SJCRH30 (cell line): ENCODE measurements around the gene EXOC6B. TPM values are rescaled to one million over a fixed set of nuclear protein-coding genes. Genes with fewer than 3 reads are reported as not detected.
A peak's percentile ranks its signal among the peaks of the same experiment; 100 is the strongest.
"Not testable (repeated sequence)": the region's sequence is repeated elsewhere in the genome, so short reads cannot be mapped to it uniquely, and the experiment has no call there.

ENCODE experiments used
- DNase-seq, 2 experiments: peaks; one replicate each; pipeline ENCODE4 v3.0.0-alpha.2; 2015 to 2020
- H3K27ac ChIP-seq: fragments of 250-450 bp; sonication (Bioruptor Pico); 2 replicates; pipeline ENCODE4 v1.5.1; 2020; ENCODE audit warnings: mild to moderate bottlenecking, moderate library complexity
- H3K27me3 ChIP-seq: fragments of 250-450 bp; sonication (Bioruptor Pico); 2 replicates; pipeline ENCODE4 v1.5.1; 2020; ENCODE audit warnings: mild to moderate bottlenecking, moderate library complexity
- H3K36me3 ChIP-seq: fragments of 250-450 bp; sonication (Bioruptor Pico); 2 replicates; pipeline ENCODE4 v1.5.1; 2020; ENCODE audit warnings: mild to moderate bottlenecking, moderate library complexity
- H3K4me1 ChIP-seq: fragments of 250-450 bp; sonication (Bioruptor Pico); 2 replicates; pipeline ENCODE4 v1.5.1; 2020; ENCODE audit warnings: mild to moderate bottlenecking, moderate library complexity
- H3K4me3 ChIP-seq: fragments of 250-450 bp; sonication (Bioruptor Pico); 2 replicates; pipeline ENCODE4 v1.5.1; 2020; ENCODE audit warnings: mild to moderate bottlenecking, moderate library complexity
- H3K9me3 ChIP-seq: fragments of 250-450 bp; sonication (Bioruptor Pico); replicated peaks from 2 replicates; pipeline ENCODE4 v1.5.1; 2020; ENCODE audit warnings: mild to moderate bottlenecking, moderate library complexity
- total RNA-seq: library from RNA; depleted of rRNA; stranded (reverse); fragments of >200 nt; shearing (Covaris generic); gene quantifications from 2 replicates; pipeline ENCODE4 v1.2.3, GENCODE V29; 2014

EXOC6B gene
- total RNA-seq, 1 experiment from 2014 or later: 24.8 TPM

DNA sequence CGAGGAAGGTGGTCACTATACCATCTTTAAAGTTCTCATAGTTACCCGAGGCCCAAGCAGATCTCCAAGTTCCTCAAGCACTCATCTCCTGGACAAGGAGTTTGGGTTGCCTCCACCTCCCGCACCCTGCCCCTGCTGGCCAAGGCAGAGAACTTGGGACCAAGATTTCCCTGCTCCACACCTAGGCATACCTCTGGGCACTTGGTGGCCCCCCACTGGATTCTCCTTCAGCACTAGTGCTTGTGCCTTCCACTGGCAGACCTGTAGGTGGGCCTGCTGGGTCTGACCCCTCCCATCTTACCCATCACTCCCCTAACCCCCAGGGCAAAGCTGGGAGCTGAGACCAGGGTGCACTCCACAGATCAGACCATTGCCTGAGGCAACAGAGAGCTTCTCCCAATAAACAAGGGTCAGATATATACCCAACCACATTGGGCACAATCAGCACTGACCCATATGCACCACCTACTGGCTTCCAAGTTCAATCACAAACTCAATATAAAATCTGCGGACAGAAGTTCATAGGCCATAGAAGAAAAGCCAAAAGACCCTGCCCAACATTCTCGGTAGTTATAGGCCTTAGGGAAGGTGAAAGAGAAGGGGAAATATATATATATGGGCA lies 244.2 kb downstream of the EXOC6B start:
- H3K36me3 ChIP-seq: no peaks in the 10 kb centered on the region
- no peak overlapping the region for H3K4me3 ChIP-seq
- peak; percentile 2 to 10 for DNase-seq
- H3K27me3 ChIP-seq: no peaks in the 10 kb centered on the region
- no peaks in the 10 kb centered on the region for H3K9me3 ChIP-seq
- H3K27ac ChIP-seq: no peak overlapping the region
- H3K4me1 ChIP-seq: peaks cover 2% of the 10 kb centered on the region; the same call in 1 of the 2 replicates

DNA sequence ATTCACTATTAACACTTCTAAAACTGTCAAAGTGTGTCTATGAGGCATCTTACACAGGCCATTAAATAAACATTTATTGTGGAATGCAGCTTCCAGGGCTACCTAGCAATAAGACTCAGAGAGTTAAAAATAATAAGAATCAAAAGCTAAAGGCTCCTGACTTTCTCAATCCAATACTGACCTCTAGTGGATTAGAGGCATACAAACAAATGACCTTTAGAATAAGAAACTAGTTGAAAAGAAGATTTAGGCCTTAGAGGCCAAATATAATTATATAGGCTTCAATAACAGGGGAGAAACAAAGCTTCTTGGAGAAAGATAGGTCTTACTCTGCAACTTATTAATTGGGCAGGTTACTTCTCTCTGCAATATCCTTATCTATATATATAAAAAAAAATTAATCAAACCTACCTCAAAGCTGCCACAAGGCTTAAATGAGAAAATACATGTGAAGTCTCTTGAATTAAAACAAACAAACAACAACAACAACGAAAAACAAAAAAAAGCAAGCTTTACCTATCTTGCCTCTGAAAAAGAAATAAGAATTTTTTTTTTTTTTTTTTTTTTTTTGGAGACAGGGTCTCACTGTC lies 246.1 kb downstream of the EXOC6B start:
- Histone ChIP-seq H3K36me3 (no peaks in the 10 kb centered on the region), H3K9me3 (no peaks in the 10 kb centered on the region), H3K4me1 (peaks cover 11% of the 10 kb centered on the region), H3K27me3 (no peaks in the 10 kb centered on the region), H3K27ac (no peak overlapping the region), H3K4me3 (no peak overlapping the region)
- peak in 1 of 2 experiments; percentile 73 for DNase-seq

- DNase-seq: no peak
- no peak overlapping the region for H3K27ac ChIP-seq
- H3K27me3 ChIP-seq: no peaks in the 10 kb centered on the region
- no peaks in the 10 kb centered on the region for H3K9me3 ChIP-seq
- peaks cover 11% of the 10 kb centered on the region for H3K4me1 ChIP-seq
- H3K4me3 ChIP-seq: no peak overlapping the region
- no peaks in the 10 kb centered on the region for H3K36me3 ChIP-seq
Measured at GRCh38 chr2:72576861-72577260, 249.0 kb downstream of the EXOC6B start.

GRCh38 chr2:72576459-72576858 lies 249.4 kb downstream of the EXOC6B start:
- H3K9me3 ChIP-seq: no peaks in the 10 kb centered on the region
- DNase-seq: peak in 1 of 2 experiments; percentile 33
- H3K4me3 ChIP-seq: no peak overlapping the region
- no peaks in the 10 kb centered on the region for H3K36me3 ChIP-seq
- H3K27me3 ChIP-seq: no peaks in the 10 kb centered on the region
- H3K27ac ChIP-seq: no peak overlapping the region
- H3K4me1 ChIP-seq: peaks cover 11% of the 10 kb centered on the region

DNA sequence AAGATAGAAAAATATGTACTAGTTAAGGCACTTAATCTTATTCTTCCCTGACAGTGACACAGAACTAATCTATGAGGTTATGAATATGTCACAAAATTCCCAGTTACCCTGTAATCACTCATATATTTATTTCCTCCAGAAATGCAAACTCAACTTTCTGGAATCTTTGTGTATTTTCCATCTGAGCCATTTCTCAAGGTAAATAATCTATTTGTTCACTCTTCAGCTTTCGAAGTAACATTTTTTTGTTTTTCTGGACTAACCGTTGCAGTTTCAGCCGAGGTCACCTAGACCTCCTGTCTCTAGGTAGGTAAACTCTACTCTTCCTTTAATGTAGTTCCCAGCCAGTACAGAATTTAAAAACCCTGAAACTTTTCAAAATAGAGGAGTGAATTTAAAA lies 250.9 kb downstream of the EXOC6B start:
- H3K4me3 ChIP-seq: no peak overlapping the region
- no peak overlapping the region for H3K27ac ChIP-seq
- H3K4me1 ChIP-seq: peaks cover 11% of the 10 kb centered on the region
- H3K36me3 ChIP-seq: no peaks in the 10 kb centered on the region
- no peak for DNase-seq
- no peaks in the 10 kb centered on the region for H3K27me3 ChIP-seq
- H3K9me3 ChIP-seq: no peaks in the 10 kb centered on the region

GRCh38 chr2:72573232-72573631 lies 252.6 kb downstream of the EXOC6B start:
- Histone ChIP-seq H3K36me3 (no peaks in the 10 kb centered on the region), H3K4me1 (peaks cover 11% of the 10 kb centered on the region), H3K27ac (no peak overlapping the region), H3K27me3 (no peaks in the 10 kb centered on the region), H3K4me3 (no peak overlapping the region), H3K9me3 (no peaks in the 10 kb centered on the region)
- no peak for DNase-seq

- Histone ChIP-seq H3K4me3 (no peak overlapping the region), H3K27ac (no peak overlapping the region), H3K9me3 (no peaks in the 10 kb centered on the region), H3K4me1 (peaks cover 11% of the 10 kb centered on the region), H3K27me3 (no peaks in the 10 kb centered on the region), H3K36me3 (no peaks in the 10 kb centered on the region)
- no peak for DNase-seq
Measured at GRCh38 chr2:72572501-72572900, 253.3 kb downstream of the EXOC6B start.

GRCh38 chr2:72570413-72570812 lies 255.4 kb downstream of the EXOC6B start:
- Histone ChIP-seq H3K4me1 (no peaks in the 10 kb centered on the region), H3K27ac (no peak overlapping the region)
- DNase-seq: no peak

GRCh38 chr2:72562451-72563153 lies 263.2 kb downstream of the EXOC6B start:
- Histone ChIP-seq H3K36me3 (no peaks in the 10 kb centered on the region), H3K9me3 (no peaks in the 10 kb centered on the region), H3K4me1 (peaks cover 15% of the 10 kb centered on the region), H3K27me3 (no peaks in the 10 kb centered on the region), H3K27ac (no peak overlapping the region), H3K4me3 (no peak overlapping the region)
- DNase-seq: peak in 1 of 2 experiments; percentile 42

More at GRCh38 chr2:72570413-72570812, 255.4 kb downstream of the EXOC6B start:
- no peak overlapping the region for H3K4me3 ChIP-seq
- no peaks in the 10 kb centered on the region for H3K36me3 ChIP-seq
- H3K9me3 ChIP-seq: no peaks in the 10 kb centered on the region
- no peaks in the 10 kb centered on the region for H3K27me3 ChIP-seq

DNA sequence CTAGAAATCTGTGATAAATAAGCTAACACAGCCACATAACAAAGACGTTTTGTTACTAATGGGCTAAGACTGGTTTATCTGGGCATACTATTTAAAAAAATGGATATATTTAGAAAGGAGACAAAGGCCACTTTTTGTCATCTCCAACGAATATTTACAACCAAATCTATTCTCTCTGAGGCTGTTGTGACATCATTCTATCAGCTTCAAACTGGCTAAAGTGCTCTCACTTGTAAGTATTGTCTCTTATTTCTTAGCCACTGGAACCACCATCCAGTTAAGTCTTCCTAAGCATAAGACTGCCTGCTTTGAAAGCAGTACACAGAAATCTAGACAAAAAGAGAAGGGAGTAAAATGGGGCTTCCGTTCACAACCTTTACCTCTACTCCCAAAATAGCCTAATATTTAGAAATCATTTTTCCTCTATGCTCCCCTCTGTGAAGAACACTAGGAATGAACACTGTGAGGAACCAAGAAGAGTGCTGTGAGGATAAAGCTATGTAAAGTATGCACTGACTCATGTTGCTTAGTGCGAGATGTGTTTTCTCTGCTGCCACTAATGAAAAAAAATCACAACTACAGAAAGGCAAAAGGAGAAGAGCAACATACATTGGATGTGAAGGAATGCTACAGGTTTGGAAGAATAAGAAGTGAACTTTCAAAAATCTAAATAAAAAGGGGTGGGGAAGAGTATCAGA lies 264.1 kb downstream of the EXOC6B start:
- H3K4me3 ChIP-seq: no peak overlapping the region
- no peaks in the 10 kb centered on the region for H3K27me3 ChIP-seq
- no peaks in the 10 kb centered on the region for H3K36me3 ChIP-seq
- DNase-seq: no peak
- no peaks in the 10 kb centered on the region for H3K9me3 ChIP-seq
- H3K27ac ChIP-seq: no peak overlapping the region
- H3K4me1 ChIP-seq: peaks cover 15% of the 10 kb centered on the region

DNA sequence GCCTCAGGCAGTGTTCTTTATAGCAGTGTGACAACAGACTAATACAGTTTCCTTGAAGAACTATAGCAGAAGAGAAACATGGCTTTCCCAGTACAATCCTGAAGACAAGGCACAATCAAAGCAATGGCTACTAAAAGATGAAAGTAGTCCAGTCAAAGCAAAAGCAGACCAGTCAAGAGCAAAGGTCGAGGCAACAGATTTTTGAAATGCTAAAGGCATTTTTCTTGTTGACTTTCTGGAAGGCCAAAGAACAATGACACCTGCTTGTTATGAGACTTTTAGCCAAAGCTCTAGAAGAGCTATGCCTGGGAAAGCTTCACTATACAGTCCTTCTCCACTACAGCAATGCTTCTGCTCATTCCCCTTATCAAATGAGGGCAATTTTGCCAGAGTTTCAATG lies 269.9 kb downstream of the EXOC6B start:
- no peak for DNase-seq
- Histone ChIP-seq H3K36me3 (no peaks in the 10 kb centered on the region), H3K9me3 (no peaks in the 10 kb centered on the region), H3K4me1 (peaks cover 10% of the 10 kb centered on the region), H3K27me3 (no peaks in the 10 kb centered on the region), H3K27ac (no peak overlapping the region), H3K4me3 (no peak overlapping the region)

DNA sequence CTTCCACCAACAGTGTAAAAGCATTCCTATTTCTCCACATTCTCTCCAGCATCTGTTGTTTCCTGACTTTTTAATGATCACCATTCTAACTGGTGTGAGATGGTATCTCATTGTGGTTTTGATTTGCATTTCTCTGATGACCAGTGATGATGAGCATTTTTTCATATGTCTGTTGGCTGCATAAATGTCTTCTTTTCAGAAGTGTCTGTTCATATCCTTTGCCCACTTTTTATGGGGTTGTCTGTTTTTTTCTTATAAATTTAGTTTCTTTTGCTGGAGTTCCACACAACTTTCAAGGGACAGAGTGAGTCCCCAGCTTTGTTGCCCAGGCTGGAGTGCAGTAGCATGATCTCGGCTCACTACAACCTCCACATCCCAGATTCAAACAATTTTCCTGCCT lies 270.5 kb downstream of the EXOC6B start:
- DNase-seq, H3K4me3 ChIP-seq, H3K27me3 ChIP-seq, H3K27ac ChIP-seq, H3K9me3 ChIP-seq, H3K36me3 ChIP-seq: not testable (repeated sequence)
- peaks cover 10% of the 10 kb centered on the region for H3K4me1 ChIP-seq

DNA sequence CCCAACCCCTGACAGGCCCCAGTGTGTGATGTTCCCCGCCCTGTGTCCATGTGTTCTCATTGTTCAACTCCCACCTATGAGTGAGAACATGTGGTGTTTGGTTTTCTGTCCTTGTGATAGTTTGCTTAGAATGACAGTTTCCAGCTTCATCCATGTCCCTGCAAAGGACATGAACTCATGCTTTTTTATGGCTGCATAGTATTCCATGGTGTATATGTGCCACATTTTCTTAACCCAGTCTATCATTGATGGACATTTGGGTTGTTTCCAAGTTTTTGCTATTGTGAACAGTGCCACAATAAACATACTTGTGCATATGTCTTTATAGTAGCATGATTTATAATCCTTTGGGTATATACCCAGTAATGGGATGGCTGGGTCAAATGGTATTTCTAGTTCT lies 270.9 kb downstream of the EXOC6B start:
- not testable (repeated sequence) for H3K4me1 ChIP-seq, H3K27me3 ChIP-seq, H3K27ac ChIP-seq, DNase-seq, H3K36me3 ChIP-seq, H3K4me3 ChIP-seq, H3K9me3 ChIP-seq

GRCh38 chr2:72554381-72554780 lies 271.5 kb downstream of the EXOC6B start:
- Histone ChIP-seq H3K36me3 (no peaks in the 10 kb centered on the region), H3K27ac (no peak overlapping the region), H3K27me3 (no peaks in the 10 kb centered on the region), H3K4me1 (peaks cover 3% of the 10 kb centered on the region), H3K9me3 (no peaks in the 10 kb centered on the region), H3K4me3 (no peak overlapping the region)
- DNase-seq: no peak
